Muscle layer of duodenum (tissue), 2 donors: ENCODE results near the gene MAN1C1.

Experiments used
- H3K27ac ChIP-seq: one replicate; pipeline ENCODE4 v1.7.0; 2013; ENCODE audit warnings: mild to moderate bottlenecking, low read length
- H3K27me3 ChIP-seq: one replicate; pipeline ENCODE4 v1.7.0; 2013; ENCODE audit warnings: low read depth, mild to moderate bottlenecking, control low read depth, low read length
- H3K36me3 ChIP-seq, 2 donors: one replicate each; pipeline ENCODE4 v1.7.0; 2013; ENCODE audit warnings: low read length in 2 of 2, control low read depth in 1 of 2, mild to moderate bottlenecking in 1 of 2; ENCODE audit not compliant: insufficient read depth in 2 of 2, control insufficient read depth in 1 of 2
- H3K4me1 ChIP-seq, 2 donors: one replicate each; pipeline ENCODE4 v1.7.0; 2013; ENCODE audit warnings: low read length in 2 of 2, mild to moderate bottlenecking in 2 of 2, control low read depth in 1 of 2, moderate library complexity in 1 of 2; ENCODE audit not compliant: insufficient read depth in 2 of 2, control insufficient read depth in 1 of 2
- H3K4me3 ChIP-seq, 2 donors: one replicate each; pipeline ENCODE4 v1.7.0; 2013; ENCODE audit warnings: low read length in 2 of 2, low read depth in 1 of 2, mild to moderate bottlenecking in 1 of 2
- H3K9me3 ChIP-seq, 2 donors: one replicate each; pipeline ENCODE4 v1.7.0; 2013; ENCODE audit warnings: low read length in 2 of 2, control low read depth in 1 of 2, mild to moderate bottlenecking in 1 of 2; ENCODE audit not compliant: control insufficient read depth in 1 of 2
- donor health status: healthy.

The MAN1C1 gene

GRCh38 chr1:25642574-25643108, 26.1 kb downstream of the MAN1C1 start:
- Histone ChIP-seq H3K4me3 (peak overlapping the region in 1 of 2 donors; percentile 1), H3K9me3 (peaks cover 0 to 4% of the 10 kb centered on the region in 2 donors), H3K4me1 (peaks cover 0 to 10% of the 10 kb centered on the region in 2 donors), H3K36me3 (peaks cover 0 to 10% of the 10 kb centered on the region in 2 donors), H3K27ac (no peak overlapping the region), H3K27me3 (no peaks in the 10 kb centered on the region)

GRCh38 chr1:25643929-25644328, 27.3 kb downstream of the MAN1C1 start:
- Histone ChIP-seq H3K4me3 (no peak overlapping the region), H3K27ac (no peak overlapping the region), H3K36me3 (peaks cover 0 to 10% of the 10 kb centered on the region in 2 donors), H3K4me1 (peaks cover 0 to 10% of the 10 kb centered on the region in 2 donors), H3K27me3 (no peaks in the 10 kb centered on the region), H3K9me3 (no peaks in the 10 kb centered on the region)

GRCh38 chr1:25644962-25645361, 28.4 kb downstream of the MAN1C1 start:
- Histone ChIP-seq H3K36me3 (peaks cover 0 to 10% of the 10 kb centered on the region in 2 donors), H3K4me3 (no peak overlapping the region), H3K9me3 (no peaks in the 10 kb centered on the region), H3K27me3 (no peaks in the 10 kb centered on the region), H3K4me1 (peaks cover 0 to 12% of the 10 kb centered on the region in 2 donors), H3K27ac (no peak overlapping the region)

GRCh38 chr1:25645637-25646400, 29.2 kb downstream of the MAN1C1 start:
- Histone ChIP-seq H3K9me3 (no peaks in the 10 kb centered on the region), H3K4me1 (peaks cover 0 to 20% of the 10 kb centered on the region in 2 donors), H3K27ac (no peak overlapping the region), H3K4me3 (no peak overlapping the region), H3K36me3 (peaks cover 0 to 10% of the 10 kb centered on the region in 2 donors), H3K27me3 (no peaks in the 10 kb centered on the region)

GRCh38 chr1:25647106-25647505, 30.5 kb downstream of the MAN1C1 start:
- Histone ChIP-seq H3K9me3 (no peaks in the 10 kb centered on the region), H3K27ac (no peak overlapping the region), H3K4me3 (no peak overlapping the region), H3K4me1 (peaks cover 0 to 23% of the 10 kb centered on the region in 2 donors), H3K36me3 (peaks cover 0 to 10% of the 10 kb centered on the region in 2 donors), H3K27me3 (no peaks in the 10 kb centered on the region)

GRCh38 chr1:25647863-25648262, 31.3 kb downstream of the MAN1C1 start:
- H3K27ac ChIP-seq, result no peak overlapping the region
- peaks cover 0 to 10% of the 10 kb centered on the region in 2 donors for H3K36me3 ChIP-seq
- no peak overlapping the region for H3K4me3 ChIP-seq
- H3K27me3 ChIP-seq, result no peaks in the 10 kb centered on the region
- peaks cover 0 to 16% of the 10 kb centered on the region in 2 donors for H3K4me1 ChIP-seq
- H3K9me3 ChIP-seq, result no peaks in the 10 kb centered on the region

GRCh38 chr1:25648681-25649440, 32.3 kb downstream of the MAN1C1 start:
- Histone ChIP-seq H3K9me3 (no peaks in the 10 kb centered on the region), H3K4me3 (no peak overlapping the region), H3K27me3 (no peaks in the 10 kb centered on the region), H3K27ac (no peak overlapping the region), H3K4me1 (peaks cover 0 to 15% of the 10 kb centered on the region in 2 donors), H3K36me3 (peaks cover 0 to 10% of the 10 kb centered on the region in 2 donors)

GRCh38 chr1:25649505-25650288, 33.1 kb downstream of the MAN1C1 start:
- no peak overlapping the region for H3K4me3 ChIP-seq
- peaks cover 0 to 15% of the 10 kb centered on the region in 2 donors for H3K4me1 ChIP-seq
- no peak overlapping the region for H3K27ac ChIP-seq
- H3K9me3 ChIP-seq, result no peaks in the 10 kb centered on the region
- H3K27me3 ChIP-seq, result no peaks in the 10 kb centered on the region
- peaks cover 0 to 10% of the 10 kb centered on the region in 2 donors for H3K36me3 ChIP-seq

GRCh38 chr1:25650289-25650576, 33.6 kb downstream of the MAN1C1 start:
- Histone ChIP-seq H3K36me3 (peaks cover 0 to 10% of the 10 kb centered on the region in 2 donors), H3K27ac (no peak overlapping the region), H3K4me1 (peaks cover 0 to 15% of the 10 kb centered on the region in 2 donors), H3K27me3 (no peaks in the 10 kb centered on the region), H3K4me3 (no peak overlapping the region), H3K9me3 (no peaks in the 10 kb centered on the region)

- Histone ChIP-seq H3K27me3 (no peaks in the 10 kb centered on the region), H3K36me3 (peaks cover 0 to 3% of the 10 kb centered on the region in 2 donors), H3K27ac (no peak overlapping the region), H3K4me1 (peaks cover 0 to 15% of the 10 kb centered on the region in 2 donors), H3K9me3 (no peaks in the 10 kb centered on the region), H3K4me3 (no peak overlapping the region)
Observed at GRCh38 chr1:25651036-25651640, 34.5 kb downstream of the MAN1C1 start.
